Gastroesophageal sphincter (tissue), 3 donors: ENCODE measurements around the gene IL9R.

Experiments used
- CTCF ChIP-seq, 4 experiments: fragments of 200-600 bp in 2 of 4; fragments of 450-650 bp in 2 of 4; sonication (generic) in 1 of 4; IDR thresholded peaks; one replicate each; pipeline ENCODE4 v1.5.1; 2017 to 2019; ENCODE audit warnings: antibody characterized with exemption in 4 of 4, mild to moderate bottlenecking in 2 of 4, moderate library complexity in 2 of 4
- POLR2AphosphoS5 ChIP-seq: sonication (generic); formaldehyde crosslinking; IDR thresholded peaks from one replicate; pipeline ENCODE4 v1.6.1; 2017; ENCODE audit warnings: antibody characterized with exemption

DNA sequence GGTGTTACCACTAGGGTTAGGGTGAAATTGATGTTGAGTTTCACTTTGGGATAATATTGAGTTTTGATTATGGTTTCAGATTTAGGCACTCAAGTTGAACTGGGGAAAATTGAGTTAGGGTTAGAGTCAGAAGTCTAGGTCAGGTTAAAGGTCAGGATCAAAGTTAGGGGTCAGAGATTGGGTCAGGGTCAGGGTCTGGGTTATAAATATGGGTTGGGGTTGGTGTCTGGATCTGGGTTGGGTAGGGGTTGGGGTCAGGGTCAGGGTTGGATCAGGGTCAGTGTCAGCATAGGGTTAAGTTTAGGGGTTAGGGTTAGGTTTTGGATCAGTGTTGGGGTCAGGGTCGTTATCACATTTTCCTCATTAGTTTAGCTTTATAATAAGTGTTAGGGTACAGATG is 42.7 kb upstream of the IL9R start:
- no peak for TF ChIP-seq CTCF (IDR thresholded peaks at IDR 0.05)
- TF ChIP-seq POLR2AphosphoS5, result no peak
